ENCODE data around the gene PATE2.

Gene PATE2

GRCh38 chr11:125763483-125763882 is 15.1 kb downstream of the PATE2 start:
- no peak for TF ChIP-seq CTCF (IDR thresholded peaks at IDR 0.05; ENCODE audit: low read depth, low read length)
- H3K4me3 ChIP-seq (ENCODE audit: low read depth, low read length): no peak overlapping the region

- no peak for TF ChIP-seq CTCF (IDR thresholded peaks at IDR 0.05; ENCODE audit: low read depth, low read length)
- H3K4me3 ChIP-seq (ENCODE audit: low read depth, low read length): no peak overlapping the region
These were observed 16.2 kb downstream of the PATE2 start for GRCh38 chr11:125762445-125762844.

GRCh38 chr11:125756050-125756449 is 22.6 kb downstream of the PATE2 start:
- no peak overlapping the region for H3K4me3 ChIP-seq (ENCODE audit: low read depth, low read length)
- TF ChIP-seq CTCF (IDR thresholded peaks at IDR 0.05; ENCODE audit: low read depth, low read length): no peak

DNA sequence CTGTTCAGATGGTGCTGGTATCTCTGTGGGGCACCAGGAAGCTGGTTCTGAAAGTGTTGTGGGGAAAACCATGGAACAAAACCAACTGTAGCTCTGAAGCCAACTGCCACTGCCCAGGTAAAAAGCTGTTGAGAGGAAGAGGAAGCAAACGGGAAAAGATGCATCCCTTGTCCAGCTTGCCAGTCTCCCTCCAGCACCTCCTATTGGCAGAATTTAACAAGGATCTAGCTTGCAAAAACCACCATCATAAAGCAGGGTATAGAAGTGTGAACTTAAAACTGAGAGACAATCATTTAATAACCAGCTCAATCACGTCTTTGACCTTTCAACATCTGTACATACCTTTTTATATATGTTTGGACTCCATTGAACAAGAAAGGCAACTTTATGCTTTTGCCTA is 28.0 kb downstream of the PATE2 start:
- no peak overlapping the region for H3K4me3 ChIP-seq (ENCODE audit: low read depth, low read length)
- TF ChIP-seq CTCF (IDR thresholded peaks at IDR 0.05; ENCODE audit: low read depth, low read length): no peak

DNA sequence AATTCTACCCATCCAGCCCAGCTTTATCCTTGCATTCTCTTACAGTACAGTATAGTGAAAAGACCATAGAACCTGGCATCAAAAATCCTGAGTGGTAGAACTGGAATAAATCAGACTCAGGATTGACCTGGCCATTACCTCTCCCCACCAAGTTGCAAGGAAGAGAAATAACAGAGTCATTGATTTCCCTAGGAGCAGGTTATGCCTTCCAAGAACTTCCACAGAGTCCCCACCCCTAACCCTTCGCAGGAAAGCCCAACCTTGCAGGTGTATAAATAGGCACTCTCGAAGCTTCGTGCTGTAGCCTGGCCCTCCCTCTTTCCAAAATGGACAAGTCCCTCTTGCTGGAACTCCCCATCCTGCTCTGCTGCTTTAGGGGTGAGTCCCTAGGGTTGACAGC is 32.6 kb downstream of the PATE2 start, which contains the start of gene PATE1:
TSS of gene PATE1 (plus strand) at position 301 of the 400 bp plus-strand sequence. CDS start at position 327, 26 bp downstream.
- no peak within 1 kb of the TSS for H3K4me3 ChIP-seq (ENCODE audit: low read depth, low read length)
- no peak for TF ChIP-seq CTCF (IDR thresholded peaks at IDR 0.05; ENCODE audit: low read depth, low read length)

DNA sequence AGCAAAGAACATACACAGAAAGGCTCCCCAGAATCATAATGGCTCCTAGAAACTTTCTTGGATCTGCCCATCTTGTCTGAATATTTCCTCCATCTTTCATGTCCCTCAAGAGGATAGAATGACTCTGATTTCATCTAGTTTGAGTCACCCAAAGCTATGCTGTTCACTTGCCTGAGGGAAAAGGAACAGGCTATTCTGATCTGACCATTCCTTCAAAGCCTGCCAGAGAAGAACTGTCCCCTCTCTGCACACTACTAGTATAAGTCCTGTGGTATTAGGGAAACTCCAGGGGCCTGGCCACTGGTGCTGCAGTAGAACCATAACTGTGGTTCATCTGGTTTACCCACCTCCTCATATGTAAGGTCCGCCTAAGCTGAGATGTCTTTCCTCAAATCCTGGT is 34.9 kb downstream of the PATE2 start:
- TF ChIP-seq CTCF (IDR thresholded peaks at IDR 0.05; ENCODE audit: low read depth, low read length): no peak
- no peak overlapping the region for H3K4me3 ChIP-seq (ENCODE audit: low read depth, low read length)

DNA sequence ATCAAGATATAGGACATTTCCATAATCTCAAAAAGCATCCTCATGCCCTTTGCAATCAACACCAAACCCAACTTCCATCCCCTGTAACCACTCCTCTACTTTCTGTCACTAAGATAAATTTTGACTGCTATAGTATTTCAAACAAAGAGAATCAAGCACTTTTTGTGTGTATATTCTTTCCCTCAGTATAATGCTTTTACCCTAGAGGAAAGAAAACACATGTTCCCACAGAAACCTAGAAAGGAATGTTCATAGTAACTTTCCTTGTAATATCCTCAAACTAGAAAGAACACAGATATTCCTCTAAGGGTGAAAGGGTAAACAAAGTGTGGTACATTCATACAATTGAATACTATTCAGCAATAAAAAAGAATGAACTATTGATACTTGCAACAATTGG is 38.0 kb downstream of the PATE2 start:
- no peak for TF ChIP-seq CTCF (IDR thresholded peaks at IDR 0.05; ENCODE audit: low read depth, low read length)
- no peak overlapping the region for H3K4me3 ChIP-seq (ENCODE audit: low read depth, low read length)
